DMS153 (cell line): Measurements from ENCODE around the gene LINGO1.

Source experiments
- DNase-seq: peaks from one replicate; lab custom pipeline; 2025; lab: John Stamatoyannopoulos, UW

Gene LINGO1

GRCh38 chr15:77568973-77569728 lies 63.6 kb downstream of the LINGO1 start:
- peak; percentile 6 for DNase-seq

GRCh38 chr15:77568014-77568972 lies 64.4 kb downstream of the LINGO1 start:
- peak; percentile 3 for DNase-seq

GRCh38 chr15:77567202-77567601 lies 65.5 kb downstream of the LINGO1 start:
- DNase-seq = no peak

GRCh38 chr15:77566092-77566491 lies 66.6 kb downstream of the LINGO1 start:
- DNase-seq = no peak

- DNase-seq = no peak
Observed at GRCh38 chr15:77565378-77565915, 67.3 kb downstream of the LINGO1 start.

- DNase-seq = no peak
Observed at GRCh38 chr15:77564938-77565337, 67.8 kb downstream of the LINGO1 start.

- no peak for DNase-seq
Observed at GRCh38 chr15:77564341-77564740, 68.4 kb downstream of the LINGO1 start.

GRCh38 chr15:77563623-77564156 lies 69.0 kb downstream of the LINGO1 start:
- DNase-seq = no peak
